Subcutaneous adipose tissue (tissue), 4 donors: ENCODE measurements around the gene TCP11L2. TPM values are rescaled to one million over a fixed set of nuclear protein-coding genes. Genes with fewer than 3 reads are reported as not detected.

Source experiments
- CTCF ChIP-seq: fragments of 450-650 bp; IDR thresholded peaks from one replicate; pipeline ENCODE4 v1.5.1; 2016; ENCODE audit warnings: low read depth, mild to moderate bottlenecking, control low read depth, antibody characterized with exemption, moderate library complexity
- total RNA-seq, 4 donors: library from RNA; depleted of rRNA; stranded (reverse); fragments of >200 nt; gene quantifications; one replicate each; pipeline ENCODE4 v1.1.0, GENCODE V29; 2016

The TCP11L2 gene
- total RNA-seq, 4 donors from 2014 or later: 25.2 to 48.8 (median 38.8) TPM

GRCh38 chr12:106362971-106363370, 60.4 kb downstream of the TCP11L2 start:
- TF ChIP-seq CTCF: no peak

- no peak for TF ChIP-seq CTCF
Measured at GRCh38 chr12:106364261-106364660, 61.7 kb downstream of the TCP11L2 start.

GRCh38 chr12:106369624-106370346, 67.3 kb downstream of the TCP11L2 start:
- TF ChIP-seq CTCF: no peak

- no peak for TF ChIP-seq CTCF
Measured at GRCh38 chr12:106378788-106379187, 76.3 kb downstream of the TCP11L2 start.

DNA sequence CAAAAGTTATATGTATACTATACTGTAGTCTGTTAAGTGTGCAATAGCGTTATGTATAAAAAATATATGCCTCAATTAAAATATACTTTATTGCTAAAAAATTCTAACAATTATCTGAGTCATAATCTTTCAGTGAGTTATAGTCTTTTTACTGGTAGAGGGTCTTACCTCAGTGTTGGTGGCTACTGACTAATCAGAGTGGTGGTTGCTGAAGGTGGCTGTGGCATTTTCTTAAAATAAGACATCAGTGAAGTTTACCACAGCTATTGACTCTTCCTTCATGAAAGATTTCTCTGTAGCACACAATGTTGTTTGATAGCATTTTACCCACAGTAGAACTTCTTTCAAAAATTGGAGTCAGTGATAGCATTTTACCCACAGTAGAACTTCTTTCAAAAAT, 78.4 kb downstream of the TCP11L2 start:
- no peak for TF ChIP-seq CTCF

DNA sequence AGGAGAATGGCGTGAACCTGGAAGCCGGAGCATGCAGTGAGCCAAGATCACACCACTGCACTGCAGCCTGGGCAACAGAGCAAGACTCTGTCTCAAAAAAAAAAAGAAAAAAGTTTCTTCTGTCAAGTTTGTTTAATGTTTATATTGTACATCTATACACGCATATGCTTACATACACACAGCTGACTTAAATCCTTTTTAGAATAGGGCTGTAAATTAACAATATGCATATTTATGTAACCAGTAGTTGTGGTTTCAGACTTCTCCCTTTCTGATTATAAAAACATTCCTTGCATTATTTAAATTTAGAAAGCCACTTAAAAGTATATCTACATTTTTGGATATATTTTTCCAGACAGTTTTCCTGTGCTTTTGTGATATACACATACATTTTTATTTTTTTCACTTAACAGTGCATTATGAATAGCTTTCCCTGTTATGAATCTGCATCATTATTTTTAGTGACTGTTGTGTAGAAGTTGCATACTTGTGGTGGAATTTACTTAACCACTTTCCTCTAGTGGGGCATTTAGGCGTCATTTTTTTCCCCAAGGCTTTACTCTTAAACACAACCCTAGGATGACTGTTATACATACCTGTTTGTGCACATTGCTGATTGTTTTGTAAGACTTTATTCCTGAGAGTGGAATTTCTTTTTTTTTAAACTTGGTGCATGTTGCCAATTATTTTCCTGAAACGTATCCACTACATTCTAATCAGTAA, 84.4 kb downstream of the TCP11L2 start:
- TF ChIP-seq CTCF: no peak

DNA sequence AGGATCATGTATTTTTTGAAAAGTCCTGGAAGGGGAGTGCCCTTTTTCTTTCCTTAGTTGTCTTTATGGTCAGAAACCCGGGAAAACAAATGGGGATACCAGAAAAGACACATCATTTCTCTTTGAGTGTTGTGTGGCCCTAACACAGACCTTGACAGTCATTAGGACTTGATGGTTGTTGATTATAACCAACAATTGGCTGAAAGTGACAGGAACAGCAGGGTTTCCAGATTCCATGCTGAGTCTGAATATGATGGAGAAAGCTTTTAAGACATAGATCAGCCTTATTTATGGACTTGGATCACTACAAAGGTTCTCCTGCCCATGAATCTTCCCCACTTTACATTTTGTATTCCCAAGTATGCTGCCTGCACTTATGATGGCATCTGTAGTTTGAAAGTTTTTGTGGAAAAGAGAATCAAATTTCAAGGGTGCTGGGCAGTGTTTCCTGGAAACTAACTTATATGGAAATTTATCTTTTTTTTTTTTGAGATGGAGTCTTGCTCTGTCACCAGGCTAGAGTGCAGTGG, 85.4 kb downstream of the TCP11L2 start:
- TF ChIP-seq CTCF: no peak
